GM12872 (cell line): ENCODE data around the gene VENTX.

Source experiments
- TF ChIP-seq, protein P1 (sequence below): IDR thresholded peaks from 3 replicates; pipeline ENCODE4 v1.5.1; 2011; ENCODE audit warnings: low read depth, mild to moderate bottlenecking, low read length, moderate library complexity; ENCODE audit not compliant: insufficient read depth

VENTX gene

DNA sequence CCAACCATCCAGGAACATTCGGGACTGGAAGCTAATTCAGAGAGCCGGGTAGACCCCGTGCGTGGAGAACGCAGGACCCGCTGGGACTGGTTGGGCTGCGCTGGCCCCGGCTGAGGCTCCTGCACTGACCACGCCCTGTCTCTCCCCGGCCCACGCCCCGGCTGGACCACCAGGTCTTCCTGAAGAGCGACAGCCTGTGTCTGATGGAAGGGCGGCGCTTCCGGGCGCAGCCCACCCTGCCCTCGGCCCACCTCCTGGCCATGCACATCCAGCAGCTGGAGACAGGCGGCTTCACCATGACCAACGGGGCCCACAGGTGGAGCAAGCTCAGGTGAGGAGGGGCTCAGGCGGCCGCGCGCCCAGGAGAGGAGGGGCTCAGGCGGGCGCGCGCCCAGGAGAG is 17.9 kb upstream of the VENTX start:
- TF ChIP-seq, protein P1, sequence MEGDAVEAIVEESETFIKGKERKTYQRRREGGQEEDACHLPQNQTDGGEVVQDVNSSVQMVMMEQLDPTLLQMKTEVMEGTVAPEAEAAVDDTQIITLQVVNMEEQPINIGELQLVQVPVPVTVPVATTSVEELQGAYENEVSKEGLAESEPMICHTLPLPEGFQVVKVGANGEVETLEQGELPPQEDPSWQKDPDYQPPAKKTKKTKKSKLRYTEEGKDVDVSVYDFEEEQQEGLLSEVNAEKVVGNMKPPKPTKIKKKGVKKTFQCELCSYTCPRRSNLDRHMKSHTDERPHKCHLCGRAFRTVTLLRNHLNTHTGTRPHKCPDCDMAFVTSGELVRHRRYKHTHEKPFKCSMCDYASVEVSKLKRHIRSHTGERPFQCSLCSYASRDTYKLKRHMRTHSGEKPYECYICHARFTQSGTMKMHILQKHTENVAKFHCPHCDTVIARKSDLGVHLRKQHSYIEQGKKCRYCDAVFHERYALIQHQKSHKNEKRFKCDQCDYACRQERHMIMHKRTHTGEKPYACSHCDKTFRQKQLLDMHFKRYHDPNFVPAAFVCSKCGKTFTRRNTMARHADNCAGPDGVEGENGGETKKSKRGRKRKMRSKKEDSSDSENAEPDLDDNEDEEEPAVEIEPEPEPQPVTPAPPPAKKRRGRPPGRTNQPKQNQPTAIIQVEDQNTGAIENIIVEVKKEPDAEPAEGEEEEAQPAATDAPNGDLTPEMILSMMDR = no peak

DNA sequence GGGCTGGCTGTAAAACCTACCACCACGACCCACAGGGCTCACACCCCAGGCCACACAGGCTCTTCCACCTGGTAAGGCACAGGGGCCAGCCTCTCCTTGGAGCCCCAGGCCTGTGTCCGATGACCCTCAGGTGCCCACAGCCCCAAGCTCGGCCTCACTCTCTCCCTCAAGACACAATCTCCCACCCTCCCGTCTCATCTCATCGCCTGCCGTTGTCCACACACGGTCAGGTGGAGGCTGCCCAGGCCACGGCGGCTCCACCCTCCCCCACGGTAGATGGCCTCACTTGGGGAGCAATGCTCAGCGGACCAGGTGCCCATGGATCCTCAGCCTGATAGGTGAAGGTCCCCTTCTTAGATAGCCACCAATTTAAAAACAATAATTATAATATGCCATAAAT is 16.3 kb upstream of the VENTX start:
- TF ChIP-seq, protein P1 = no peak

DNA sequence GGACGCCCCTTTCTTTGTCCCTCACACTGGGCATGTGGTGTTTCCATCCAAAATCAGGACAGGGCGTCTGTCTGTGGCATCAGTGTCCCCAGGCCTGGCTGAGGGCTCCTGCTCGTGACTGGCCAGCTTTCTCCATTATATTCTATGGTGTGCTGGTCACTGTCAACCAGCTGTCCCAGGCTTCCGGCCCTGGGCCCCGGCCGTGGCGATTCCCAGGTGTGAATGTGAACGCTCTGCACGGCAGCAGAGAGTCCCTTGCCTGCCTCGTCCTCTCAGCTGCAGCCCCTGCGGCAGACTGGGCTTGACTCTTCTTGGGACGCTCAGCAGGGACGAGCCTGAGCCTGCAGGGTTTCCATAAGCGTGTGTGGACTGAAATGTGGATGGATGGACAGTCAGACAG is 13.6 kb upstream of the VENTX start:
- TF ChIP-seq, protein P1 = no peak

DNA sequence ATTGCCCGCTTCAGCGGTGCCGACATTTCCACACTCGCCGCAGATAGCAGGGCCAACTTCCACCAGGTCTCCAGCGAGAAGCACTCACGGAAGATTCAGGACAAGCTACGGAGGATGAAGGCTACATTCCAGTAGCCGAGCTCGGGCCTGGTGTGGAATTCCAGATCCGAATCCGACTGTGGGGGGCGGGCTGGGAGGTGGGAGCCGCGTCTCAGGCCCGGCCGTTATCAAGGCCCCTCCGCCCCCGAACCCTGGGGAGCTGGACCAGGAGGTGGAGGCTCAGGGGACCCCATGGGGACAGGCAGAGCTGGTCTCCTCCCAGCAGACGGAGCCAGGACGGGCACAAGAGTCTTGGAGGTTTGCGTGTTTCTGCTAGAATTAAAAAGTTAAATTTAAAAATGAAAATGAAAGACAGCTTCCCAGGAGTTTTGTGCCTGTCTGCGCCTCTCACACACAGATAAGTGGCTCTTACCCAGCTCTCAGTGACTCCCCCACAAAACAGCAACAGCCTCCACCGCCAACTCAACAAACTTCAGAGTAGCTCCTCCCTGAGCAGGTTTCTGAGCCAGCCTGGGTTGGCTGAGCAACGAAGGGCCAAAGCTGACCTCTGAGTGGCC is 12.8 kb upstream of the VENTX start:
- TF ChIP-seq, protein P1 = no peak

DNA sequence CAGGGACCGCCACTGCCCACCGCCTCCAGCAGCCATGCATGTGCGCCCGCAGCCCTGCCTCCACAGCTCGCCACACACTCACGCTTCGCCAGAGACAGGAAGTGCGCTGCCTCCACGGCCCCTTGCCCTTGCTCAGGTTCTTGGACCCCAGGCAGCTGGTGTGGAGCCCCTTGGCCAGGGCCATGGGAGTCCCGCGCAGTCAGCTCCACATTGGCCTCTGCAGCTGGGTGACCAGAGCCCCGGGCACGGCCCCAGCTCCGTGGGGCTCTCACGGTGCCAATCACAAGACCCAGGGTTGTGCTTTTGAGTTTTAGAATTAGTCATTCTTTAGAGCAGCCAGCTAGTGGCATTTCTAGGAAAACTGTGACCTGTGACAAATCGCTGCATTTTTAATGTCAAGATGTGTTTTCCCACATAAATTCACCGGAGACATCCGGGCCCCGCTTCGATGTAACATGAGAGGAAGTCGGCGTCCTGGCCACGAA is 11.9 kb upstream of the VENTX start:
- TF ChIP-seq, protein P1 = no peak

DNA sequence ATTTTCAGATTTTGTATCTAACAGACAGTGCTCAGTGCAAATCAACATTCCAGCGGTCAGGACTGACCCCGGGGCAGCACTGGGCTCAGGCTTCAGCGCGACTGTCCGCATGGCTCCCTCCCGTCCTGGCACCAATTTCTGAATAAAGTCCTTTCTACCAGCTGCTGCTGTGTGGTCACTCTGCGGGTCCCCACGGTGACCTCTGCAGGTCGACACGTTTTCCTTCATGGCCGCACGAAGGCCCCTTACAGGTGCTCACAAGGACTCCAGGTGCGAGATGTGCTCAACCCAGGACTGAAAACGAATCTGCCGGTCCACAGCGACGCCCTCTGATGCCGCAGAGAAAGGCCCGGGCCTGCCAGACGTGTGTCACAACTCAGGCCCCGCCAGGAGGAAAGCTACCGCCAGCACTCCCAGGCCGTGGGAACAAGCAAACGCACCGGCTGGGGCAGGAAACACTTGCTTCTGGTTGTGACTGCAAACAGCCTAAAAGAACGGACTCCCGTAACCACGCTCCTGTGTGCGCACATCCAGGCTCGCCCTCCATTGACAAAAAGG is 11.3 kb upstream of the VENTX start:
- TF ChIP-seq, protein P1 = 0 out of 3 replicates have a peak, but pooled peaks have one; percentile 20

DNA sequence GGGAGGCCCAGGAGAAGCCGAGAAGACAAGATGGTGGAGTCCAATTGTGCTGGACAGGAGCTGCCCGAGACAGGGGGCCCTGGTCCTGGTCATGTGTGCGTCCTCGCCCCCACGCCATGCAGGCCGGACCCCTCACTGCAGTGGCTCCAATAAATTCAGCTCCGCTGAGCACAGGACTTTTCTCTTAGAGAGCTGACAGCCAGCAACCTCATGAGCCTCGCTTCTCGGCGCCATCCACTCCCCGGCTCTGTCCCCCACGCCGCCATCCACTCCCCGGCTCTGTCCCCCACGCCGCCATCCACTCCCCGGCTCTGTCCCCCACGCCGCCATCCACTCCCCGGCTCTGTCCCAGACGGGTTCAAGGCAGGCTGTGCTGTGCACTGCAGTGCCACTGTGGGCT is 10.4 kb upstream of the VENTX start:
- TF ChIP-seq, protein P1 = no peak
